GM12801 (cell line): ENCODE results near the gene REEP6.

Experiments used
- TF ChIP-seq, protein P1 (sequence below): IDR thresholded peaks from one replicate; pipeline ENCODE4 v1.5.1; 2011; ENCODE audit warnings: control low read depth; ENCODE audit not compliant: insufficient read length; ENCODE audit errors: extremely low read depth

The REEP6 gene

DNA sequence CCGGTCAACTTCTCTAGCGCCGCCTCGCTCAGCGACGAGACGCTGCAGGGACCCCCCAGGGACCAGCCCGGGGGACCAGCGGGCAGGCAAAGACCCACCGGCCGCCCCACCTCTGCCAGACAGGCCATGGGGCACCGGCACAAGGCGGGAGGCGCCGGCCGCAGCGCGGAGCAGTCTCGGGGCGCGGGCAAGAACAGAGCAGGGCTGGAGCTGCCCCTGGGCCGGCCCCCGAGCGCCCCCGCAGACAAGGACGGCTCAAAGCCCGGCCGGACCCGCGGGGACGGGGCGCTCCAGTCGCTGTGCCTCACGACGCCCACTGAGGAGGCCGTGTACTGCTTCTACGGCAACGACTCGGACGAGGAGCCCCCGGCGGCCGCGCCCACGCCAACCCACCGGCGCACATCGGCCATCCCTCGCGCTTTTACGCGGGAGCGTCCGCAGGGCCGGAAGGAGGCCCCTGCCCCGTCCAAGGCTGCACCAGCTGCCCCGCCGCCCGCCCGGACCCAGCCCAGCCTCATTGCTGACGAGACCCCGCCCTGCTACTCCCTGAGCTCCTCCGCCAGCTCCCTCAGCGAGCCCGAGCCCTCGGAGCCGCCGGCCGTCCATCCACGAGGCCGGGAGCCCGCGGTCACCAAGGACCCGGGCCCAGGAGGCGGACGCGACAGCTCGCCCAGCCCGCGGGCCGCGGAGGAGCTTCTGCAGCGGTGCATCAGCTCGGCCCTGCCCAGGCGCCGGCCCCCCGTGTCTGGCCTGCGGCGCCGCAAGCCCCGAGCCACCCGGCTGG lies 23.3 kb upstream of the REEP6 start:
- TF ChIP-seq, protein P1, sequence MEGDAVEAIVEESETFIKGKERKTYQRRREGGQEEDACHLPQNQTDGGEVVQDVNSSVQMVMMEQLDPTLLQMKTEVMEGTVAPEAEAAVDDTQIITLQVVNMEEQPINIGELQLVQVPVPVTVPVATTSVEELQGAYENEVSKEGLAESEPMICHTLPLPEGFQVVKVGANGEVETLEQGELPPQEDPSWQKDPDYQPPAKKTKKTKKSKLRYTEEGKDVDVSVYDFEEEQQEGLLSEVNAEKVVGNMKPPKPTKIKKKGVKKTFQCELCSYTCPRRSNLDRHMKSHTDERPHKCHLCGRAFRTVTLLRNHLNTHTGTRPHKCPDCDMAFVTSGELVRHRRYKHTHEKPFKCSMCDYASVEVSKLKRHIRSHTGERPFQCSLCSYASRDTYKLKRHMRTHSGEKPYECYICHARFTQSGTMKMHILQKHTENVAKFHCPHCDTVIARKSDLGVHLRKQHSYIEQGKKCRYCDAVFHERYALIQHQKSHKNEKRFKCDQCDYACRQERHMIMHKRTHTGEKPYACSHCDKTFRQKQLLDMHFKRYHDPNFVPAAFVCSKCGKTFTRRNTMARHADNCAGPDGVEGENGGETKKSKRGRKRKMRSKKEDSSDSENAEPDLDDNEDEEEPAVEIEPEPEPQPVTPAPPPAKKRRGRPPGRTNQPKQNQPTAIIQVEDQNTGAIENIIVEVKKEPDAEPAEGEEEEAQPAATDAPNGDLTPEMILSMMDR, result no peak

DNA sequence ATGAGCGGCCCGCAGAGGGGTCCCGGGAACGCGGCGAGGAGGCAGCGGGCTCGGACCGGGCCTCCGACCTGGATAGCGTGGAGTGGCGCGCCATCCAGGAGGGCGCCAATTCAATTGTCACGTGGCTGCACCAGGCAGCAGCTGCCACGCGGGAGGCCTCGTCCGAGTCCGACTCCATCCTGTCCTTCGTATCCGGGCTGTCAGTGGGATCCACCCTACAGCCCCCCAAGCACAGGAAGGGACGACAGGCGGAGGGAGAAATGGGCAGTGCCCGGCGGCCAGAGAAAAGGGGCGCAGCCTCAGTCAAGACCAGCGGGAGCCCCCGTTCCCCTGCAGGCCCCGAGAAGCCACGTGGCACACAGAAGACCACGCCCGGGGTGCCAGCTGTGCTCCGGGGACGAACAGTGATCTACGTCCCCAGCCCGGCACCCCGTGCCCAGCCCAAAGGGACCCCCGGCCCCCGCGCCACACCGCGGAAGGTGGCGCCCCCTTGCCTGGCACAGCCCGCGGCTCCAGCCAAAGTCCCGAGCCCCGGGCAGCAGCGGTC lies 22.6 kb upstream of the REEP6 start:
- TF ChIP-seq, protein P1, result no peak

DNA sequence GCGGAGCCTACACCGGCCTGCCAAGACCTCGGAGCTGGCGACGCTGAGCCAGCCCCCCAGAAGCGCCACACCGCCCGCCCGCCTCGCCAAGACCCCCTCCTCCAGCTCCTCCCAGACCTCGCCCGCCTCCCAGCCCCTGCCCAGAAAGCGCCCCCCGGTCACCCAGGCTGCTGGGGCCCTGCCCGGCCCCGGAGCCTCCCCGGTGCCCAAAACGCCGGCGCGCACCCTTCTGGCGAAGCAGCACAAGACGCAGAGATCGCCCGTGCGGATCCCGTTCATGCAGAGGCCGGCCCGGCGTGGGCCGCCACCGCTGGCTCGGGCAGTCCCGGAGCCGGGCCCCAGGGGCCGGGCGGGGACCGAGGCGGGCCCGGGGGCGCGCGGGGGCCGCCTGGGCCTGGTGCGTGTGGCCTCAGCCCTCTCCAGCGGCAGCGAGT lies 22.1 kb upstream of the REEP6 start:
- TF ChIP-seq, protein P1, result no peak

DNA sequence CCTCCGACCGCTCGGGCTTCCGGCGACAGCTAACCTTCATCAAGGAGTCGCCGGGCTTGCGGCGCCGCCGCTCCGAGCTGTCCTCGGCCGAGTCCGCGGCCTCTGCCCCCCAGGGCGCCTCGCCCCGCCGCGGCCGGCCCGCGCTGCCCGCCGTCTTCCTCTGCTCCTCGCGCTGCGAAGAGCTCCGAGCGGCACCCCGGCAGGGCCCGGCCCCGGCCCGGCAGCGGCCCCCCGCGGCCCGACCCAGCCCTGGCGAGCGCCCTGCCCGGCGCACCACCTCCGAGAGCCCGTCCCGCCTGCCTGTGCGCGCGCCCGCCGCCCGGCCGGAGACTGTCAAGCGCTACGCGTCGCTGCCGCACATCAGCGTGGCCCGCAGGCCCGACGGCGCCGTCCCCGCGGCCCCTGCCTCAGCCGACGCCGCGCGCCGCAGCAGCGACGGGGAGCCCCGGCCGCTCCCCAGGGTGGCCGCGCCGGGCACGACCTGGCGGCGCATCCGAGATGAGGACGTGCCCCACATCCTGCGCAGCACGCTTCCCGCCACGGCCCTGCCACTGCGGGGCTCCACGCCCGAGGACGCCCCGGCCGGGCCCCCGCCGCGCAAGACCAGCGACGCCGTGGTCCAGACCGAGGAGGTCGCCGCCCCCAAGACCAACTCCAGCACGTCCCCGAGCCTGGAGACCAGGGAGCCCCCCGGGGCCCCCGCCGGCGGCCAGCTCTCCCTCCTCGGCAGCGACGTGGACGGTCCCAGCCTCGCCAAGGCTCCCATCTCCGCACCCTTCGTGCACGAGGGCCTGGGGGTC lies 21.5 kb upstream of the REEP6 start:
- TF ChIP-seq, protein P1, result no peak

DNA sequence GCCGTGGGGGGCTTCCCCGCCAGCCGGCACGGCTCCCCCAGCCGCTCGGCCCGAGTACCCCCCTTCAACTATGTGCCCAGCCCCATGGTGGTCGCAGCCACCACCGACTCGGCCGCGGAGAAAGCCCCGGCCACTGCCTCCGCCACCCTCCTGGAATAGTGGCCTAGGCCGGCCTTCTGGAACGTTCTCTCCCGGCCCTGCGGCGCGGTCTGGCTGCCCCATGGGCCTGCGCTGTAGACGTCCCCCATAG lies 21.0 kb upstream of the REEP6 start:
- TF ChIP-seq, protein P1, result no peak

DNA sequence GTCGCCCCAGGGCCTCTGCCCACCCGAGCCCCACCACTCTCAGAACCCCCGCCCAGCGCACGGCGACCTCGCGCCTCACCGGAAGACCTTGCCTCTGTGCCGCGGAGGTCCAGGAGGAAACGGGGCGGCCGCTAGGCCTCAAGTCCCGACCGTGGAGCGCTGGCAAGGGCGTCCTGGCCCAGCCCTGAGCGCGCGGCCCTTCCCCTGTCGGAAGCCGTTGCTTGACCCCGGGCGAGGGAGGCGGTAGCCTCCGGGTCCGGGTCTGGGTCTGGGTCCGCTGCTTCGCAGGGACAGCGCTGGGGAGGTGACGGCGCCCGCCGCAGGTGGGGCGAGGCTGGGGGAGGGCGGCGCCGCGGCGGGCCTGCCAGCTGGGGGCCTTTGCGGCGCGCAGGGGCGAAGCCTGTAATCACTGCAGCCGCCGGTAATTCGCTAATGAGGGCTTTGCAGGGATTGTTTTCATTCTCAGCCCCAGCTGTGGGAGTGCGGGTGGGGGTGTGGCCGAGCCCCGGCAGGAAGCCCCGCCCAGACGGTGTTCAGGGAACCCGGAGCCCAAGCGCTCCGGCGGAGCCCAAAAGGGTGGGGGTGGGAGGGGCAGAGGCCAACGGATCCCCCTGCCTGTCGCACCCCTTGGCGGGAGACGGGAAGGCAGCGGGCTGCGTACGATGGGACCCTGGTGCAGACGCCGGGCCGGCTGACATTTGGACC lies 20.5 kb upstream of the REEP6 start:
- TF ChIP-seq, protein P1, result no peak

DNA sequence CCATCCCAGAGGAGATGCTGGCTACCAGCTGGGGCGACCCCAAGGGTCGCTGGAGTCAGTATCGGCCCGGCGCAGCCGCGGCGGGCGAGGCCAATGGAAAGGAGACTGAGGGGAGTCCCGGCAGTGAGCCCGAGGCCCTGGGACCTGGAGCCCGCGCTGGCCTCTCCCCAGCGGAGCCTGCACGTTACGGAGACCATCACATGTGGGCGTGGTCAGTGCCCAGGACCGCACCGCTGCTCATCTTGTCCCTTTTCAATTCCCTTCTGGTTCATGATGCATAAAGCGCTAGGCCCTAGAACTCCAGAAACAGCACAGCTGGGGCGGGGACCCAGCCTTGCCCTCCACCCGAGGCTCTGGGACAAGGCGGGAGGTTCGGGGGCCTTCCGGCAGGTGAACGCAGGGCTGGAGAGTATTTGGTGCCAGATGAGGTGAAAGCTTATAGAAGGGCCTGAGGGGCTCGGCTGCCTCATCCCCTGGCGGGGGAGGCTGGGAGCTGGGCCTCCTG lies 19.9 kb upstream of the REEP6 start:
- TF ChIP-seq, protein P1, result no peak
